Upper lobe of left lung (tissue), 6 donors: ENCODE results near the gene NKD2. TPM values are rescaled to one million over a fixed set of nuclear protein-coding genes. Genes with fewer than 3 reads are reported as not detected.

Experiments
- ATAC-seq, 2 donors: fragments of 200-7000 bp; cut with Tn5 transposase; one replicate each; pipeline ENCODE4 v1.9.1; 2022; ENCODE audit warnings: mild to moderate bottlenecking in 2 of 2, moderate library complexity in 2 of 2; ENCODE audit not compliant: low FRiP score in 2 of 2
- DNase-seq, 2 donors: peaks; one replicate each; pipeline ENCODE4 v3.0.0-alpha.2; 2019 to 2020
- H3K27ac ChIP-seq, 4 donors: fragments of 200-600 bp; sonication (generic); one replicate each; pipeline ENCODE4 v1.5.1; 2016 to 2019
- H3K27me3 ChIP-seq, 4 donors: fragments of 200-600 bp; sonication (generic); one replicate each; pipeline ENCODE4 v1.5.1; 2017 to 2019
- H3K36me3 ChIP-seq, 4 donors: fragments of 200-600 bp; sonication (generic); one replicate each; pipeline ENCODE4 v1.5.1; 2016 to 2019
- H3K4me1 ChIP-seq, 4 donors: fragments of 200-600 bp; sonication (generic); one replicate each; pipeline ENCODE4 v1.5.1; 2018 to 2019
- H3K4me3 ChIP-seq, 4 donors: fragments of 200-600 bp; sonication (generic); one replicate each; pipeline ENCODE4 v1.5.1; 2017 to 2019; ENCODE audit warnings: mild to moderate bottlenecking in 2 of 4, moderate library complexity in 1 of 4
- H3K9me3 ChIP-seq, 4 donors: fragments of 200-600 bp; sonication (generic); one replicate each; pipeline ENCODE4 v1.5.1; 2018 to 2019
- EP300 ChIP-seq, 4 donors: sonication (generic); formaldehyde crosslinking; IDR thresholded peaks; one replicate each; pipeline ENCODE4 v1.5.1; 2017; ENCODE audit warnings: antibody characterized with exemption in 4 of 4, control low read depth in 2 of 4
- POLR2A ChIP-seq, 4 donors: fragments of 450-650 bp; IDR thresholded peaks; one replicate each; pipeline ENCODE4 v1.5.1; 2016 to 2017; ENCODE audit warnings: antibody characterized with exemption in 4 of 4, mild to moderate bottlenecking in 2 of 4
- POLR2AphosphoS5 ChIP-seq, 2 donors: sonication (generic); formaldehyde crosslinking; IDR thresholded peaks; one replicate each; pipeline ENCODE4 v1.5.1; 2017; ENCODE audit warnings: antibody characterized with exemption in 2 of 2
- WGBS, 2 donors: methylation state at CpG; one replicate each; pipeline ENCODE4 v1.1.5; 2017 to 2018; 5-methylcytosine and 5-hydroxymethylcytosine counted together
- total RNA-seq, 6 donors: library from RNA; depleted of rRNA in 4 of 6; stranded (reverse); fragments of >200 nt in 4 of 6; gene quantifications; one replicate each; pipeline versions ENCODE4 v1.1.0 to v1.2.1, GENCODE V29; 2016 to 2021
- TF ChIP-seq, protein P1 (sequence below), 6 experiments: fragments of 450-650 bp in 4 of 6; fragments of 200-600 bp in 2 of 6; sonication (generic) in 2 of 6; IDR thresholded peaks; one replicate each; pipeline ENCODE4 v1.5.1; 2016 to 2019; ENCODE audit warnings: antibody characterized with exemption in 6 of 6
- donor health status: DM: no; HTN: no; CAD: no; lungs with moderate emphysema.
- donor health status: DM: no; HTN: yes; CAD: no; lungs with severe emphysema.

Gene NKD2
- total RNA-seq, 6 donors from 2014 or later, result 8.9 to 126 (median 50.6) TPM

DNA sequence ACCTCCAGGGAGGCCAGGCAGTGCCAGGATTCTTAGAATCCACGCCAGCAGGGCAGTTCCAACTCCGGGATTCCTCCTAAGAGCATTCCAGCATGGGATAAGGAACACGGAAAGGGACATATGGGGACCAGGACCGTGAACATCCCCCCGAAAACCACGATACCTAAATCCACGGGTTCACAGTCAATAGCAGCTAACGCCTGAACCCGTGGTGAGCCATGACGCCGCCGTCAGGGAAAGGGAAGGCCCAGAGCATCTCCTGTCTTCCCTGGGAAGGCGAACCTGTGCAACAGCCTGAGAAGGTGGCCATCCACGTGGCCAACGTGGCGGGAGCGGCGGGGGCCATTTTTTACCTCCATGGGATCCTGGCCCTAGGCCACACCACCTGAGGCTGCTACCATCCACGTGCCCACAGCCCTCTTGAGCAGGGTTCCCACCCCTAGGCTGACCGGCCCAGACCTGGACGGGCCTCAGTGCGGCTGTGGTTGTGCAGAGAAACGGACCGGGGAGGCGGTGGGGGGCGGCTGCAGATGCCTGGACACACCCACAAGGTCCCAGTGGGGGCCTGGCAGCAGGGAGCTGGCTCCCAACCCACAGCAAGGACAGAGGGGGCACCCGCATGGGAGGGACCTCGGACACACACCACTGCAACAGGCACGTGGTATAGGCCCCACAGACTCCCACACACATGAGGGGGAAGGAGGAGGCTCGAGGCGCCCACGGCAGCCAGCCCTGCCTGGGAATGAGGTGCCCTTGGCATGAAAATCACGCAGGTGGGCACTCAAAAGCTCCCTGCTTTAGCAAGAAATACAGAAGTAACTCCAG is 60.5 kb downstream of the NKD2 start:
- H3K9me3 ChIP-seq, result no peaks in the 10 kb centered on the region
- H3K27me3 ChIP-seq, result no peaks in the 10 kb centered on the region
- no peak overlapping the region for H3K4me3 ChIP-seq
- no peak for TF ChIP-seq POLR2AphosphoS5 (IDR thresholded peaks at IDR 0.05)
- TF ChIP-seq, protein P1, sequence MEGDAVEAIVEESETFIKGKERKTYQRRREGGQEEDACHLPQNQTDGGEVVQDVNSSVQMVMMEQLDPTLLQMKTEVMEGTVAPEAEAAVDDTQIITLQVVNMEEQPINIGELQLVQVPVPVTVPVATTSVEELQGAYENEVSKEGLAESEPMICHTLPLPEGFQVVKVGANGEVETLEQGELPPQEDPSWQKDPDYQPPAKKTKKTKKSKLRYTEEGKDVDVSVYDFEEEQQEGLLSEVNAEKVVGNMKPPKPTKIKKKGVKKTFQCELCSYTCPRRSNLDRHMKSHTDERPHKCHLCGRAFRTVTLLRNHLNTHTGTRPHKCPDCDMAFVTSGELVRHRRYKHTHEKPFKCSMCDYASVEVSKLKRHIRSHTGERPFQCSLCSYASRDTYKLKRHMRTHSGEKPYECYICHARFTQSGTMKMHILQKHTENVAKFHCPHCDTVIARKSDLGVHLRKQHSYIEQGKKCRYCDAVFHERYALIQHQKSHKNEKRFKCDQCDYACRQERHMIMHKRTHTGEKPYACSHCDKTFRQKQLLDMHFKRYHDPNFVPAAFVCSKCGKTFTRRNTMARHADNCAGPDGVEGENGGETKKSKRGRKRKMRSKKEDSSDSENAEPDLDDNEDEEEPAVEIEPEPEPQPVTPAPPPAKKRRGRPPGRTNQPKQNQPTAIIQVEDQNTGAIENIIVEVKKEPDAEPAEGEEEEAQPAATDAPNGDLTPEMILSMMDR (IDR thresholded peaks at IDR 0.05), result no peak
- TF ChIP-seq EP300 (IDR thresholded peaks at IDR 0.05), result no peak
- TF ChIP-seq POLR2A (IDR thresholded peaks at IDR 0.05), result no peak
- ATAC-seq (peak; percentile 28 to 36), DNase-seq (peak in 1 of 2 donors; percentile 83)
- WGBS, 2 donors, result 92 to 94% methylated on average over 22 to 33 of the region's 33 CpGs
- H3K36me3 ChIP-seq, result peaks cover 3 to 61% (median 29%) of the 10 kb centered on the region in 4 donors
- no peak overlapping the region for H3K27ac ChIP-seq
- H3K4me1 ChIP-seq, result no peaks in the 10 kb centered on the region

- no peaks in the 10 kb centered on the region for H3K4me1 ChIP-seq
- no peak overlapping the region for H3K4me3 ChIP-seq
- H3K9me3 ChIP-seq, result no peaks in the 10 kb centered on the region
- DNase-seq (no peak), ATAC-seq (no peak)
- H3K27ac ChIP-seq, result no peak overlapping the region
- H3K36me3 ChIP-seq, result peaks cover 3 to 61% (median 30%) of the 10 kb centered on the region in 4 donors
- no peaks in the 10 kb centered on the region for H3K27me3 ChIP-seq
- TF ChIP-seq POLR2AphosphoS5 (IDR thresholded peaks at IDR 0.05) (no peak), EP300 (IDR thresholded peaks at IDR 0.05) (no peak), POLR2A (IDR thresholded peaks at IDR 0.05) (no peak)
- TF ChIP-seq, protein P1 (IDR thresholded peaks at IDR 0.05), result no peak
- WGBS, 2 donors, result 92 to 96% methylated on average over 11 of the region's 15 CpGs
Measured at GRCh38 chr5:1069720-1070088, 61.1 kb downstream of the NKD2 start.

DNA sequence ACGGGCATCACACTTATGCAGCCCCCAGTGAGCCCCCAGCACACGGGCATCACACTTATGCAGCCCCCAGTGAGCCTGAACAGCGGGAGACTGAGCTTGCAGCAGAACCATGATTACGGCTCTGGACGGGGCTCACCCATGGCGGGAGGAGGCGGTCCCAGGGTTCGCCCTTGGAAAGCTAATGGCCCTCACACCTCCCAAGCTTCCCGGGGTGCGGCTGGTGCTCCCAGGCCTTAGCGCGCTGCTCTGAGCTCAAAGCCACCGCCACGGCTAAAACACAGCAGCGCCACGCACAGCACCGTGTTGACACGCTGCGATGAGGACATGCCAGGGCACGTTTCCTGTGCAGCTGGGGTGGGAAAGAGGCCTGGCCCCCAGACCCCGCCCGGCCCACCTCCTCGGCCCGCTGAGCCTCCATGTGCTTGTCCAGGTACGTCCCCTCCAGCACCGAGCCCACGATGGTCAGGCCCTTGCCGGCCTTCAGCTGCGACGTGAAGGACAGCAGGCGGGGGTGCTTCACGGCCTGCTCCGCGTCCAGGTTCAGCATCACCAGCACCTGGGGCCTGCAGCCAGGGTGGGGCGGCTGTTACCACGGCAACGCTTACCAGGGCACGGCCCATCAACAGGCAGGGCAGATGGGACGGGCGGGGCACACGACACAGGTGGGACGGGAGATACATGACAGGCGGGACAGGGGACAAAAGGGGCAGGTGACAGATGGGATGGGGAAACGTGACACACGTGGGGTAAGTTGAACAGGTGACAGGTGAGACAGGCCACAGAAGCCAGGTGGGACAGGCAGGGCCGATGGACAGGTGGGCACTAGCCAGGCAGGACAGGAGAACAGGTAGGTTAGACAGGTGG is 64.9 kb downstream of the NKD2 start:
- Histone ChIP-seq H3K4me1 (no peaks in the 10 kb centered on the region), H3K36me3 (peaks cover 3 to 66% (median 52%) of the 10 kb centered on the region in 4 donors), H3K27me3 (no peaks in the 10 kb centered on the region), H3K9me3 (no peaks in the 10 kb centered on the region), H3K4me3 (no peak overlapping the region), H3K27ac (no peak overlapping the region)
- DNase-seq, result peak in 1 of 2 donors; percentile 79
- peak in 1 of 2 donors; percentile 5 for ATAC-seq
- TF ChIP-seq, protein P1 (IDR thresholded peaks at IDR 0.05), result no peak
- 90 to 92% methylated on average over 21 to 39 of the region's 46 CpGs for WGBS, 2 donors

DNA sequence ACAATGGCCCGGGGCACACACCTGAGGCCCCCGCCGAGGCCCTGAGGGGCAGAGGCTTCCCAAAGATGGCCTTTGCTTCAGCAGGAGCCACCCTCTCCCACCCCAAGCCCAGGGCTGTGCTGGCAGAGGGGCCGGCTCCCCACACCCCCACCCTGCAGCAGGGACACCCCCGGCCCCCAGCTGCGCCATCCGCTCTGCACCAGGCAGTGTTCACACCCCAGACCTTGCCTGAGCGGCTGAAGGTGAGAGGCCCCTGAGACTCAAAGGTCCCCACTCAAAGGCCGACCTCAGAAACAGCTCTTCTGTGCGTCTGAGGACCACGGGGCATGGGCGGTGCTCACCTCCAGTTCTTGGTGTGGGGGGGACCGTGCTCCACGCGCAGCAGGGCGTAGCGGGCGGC is 65.6 kb downstream of the NKD2 start:
- Histone ChIP-seq H3K4me1 (no peaks in the 10 kb centered on the region), H3K9me3 (no peaks in the 10 kb centered on the region), H3K36me3 (peaks cover 0 to 66% (median 54%) of the 10 kb centered on the region in 4 donors), H3K27ac (no peak overlapping the region), H3K4me3 (no peak overlapping the region), H3K27me3 (no peaks in the 10 kb centered on the region)
- no peak for TF ChIP-seq EP300 (IDR thresholded peaks at IDR 0.05)
- TF ChIP-seq POLR2AphosphoS5 (IDR thresholded peaks at IDR 0.05), result no peak
- TF ChIP-seq, protein P1 (IDR thresholded peaks at IDR 0.05), result no peak
- TF ChIP-seq POLR2A (IDR thresholded peaks at IDR 0.05), result no peak
- whole genome bisulfite sequencing, 2 donors, result 91 to 96% methylated on average over 4 to 14 of the region's 18 CpGs
- ATAC-seq, result peak; percentile 6 to 35
- DNase-seq, result peak in 1 of 2 donors; percentile 79
